Activated CD8-positive, alpha-beta memory T cell treated with anti-CD3 and anti-CD28 coated beads, Interleukin-2, amount 10 ng/mL, durations not matched to agents 7 days and 5 days (primary cell): Measurements from ENCODE around the gene CATSPER4. TPM values are rescaled to one million over a fixed set of nuclear protein-coding genes. Genes with fewer than 3 reads are reported as not detected.
A peak's percentile ranks its signal among the peaks of the same experiment; 100 is the strongest.

Source experiments
- ATAC-seq: fragments of 150-1000 bp; cut with Tn5 transposase; one replicate; pipeline ENCODE4 v1.10.0; 2021; ENCODE audit warnings: moderate library complexity
- CTCF ChIA-PET: fragments of 350-600 bp; sonication (Branson Sonifier 250); formaldehyde crosslinking; loops from one replicate; lab custom pipeline; 2021; ENCODE audit warnings: antibody characterized with exemption; lab: Charles Lee
- DNase-seq: peaks from one replicate; pipeline ENCODE4 v3.0.0-alpha.2; 2020
- H3K27ac Mint-ChIP-seq: one replicate; pipeline ENCODE4 v1.8.0; 2021; ENCODE audit warnings: mild to moderate bottlenecking, mixed read lengths
- H3K27me3 Mint-ChIP-seq: one replicate; pipeline ENCODE4 v1.8.0; 2021; ENCODE audit warnings: mixed read lengths
- H3K36me3 Mint-ChIP-seq: one replicate; pipeline ENCODE4 v1.8.0; 2021; ENCODE audit warnings: mild to moderate bottlenecking, mixed read lengths
- H3K4me1 Mint-ChIP-seq: one replicate; pipeline ENCODE4 v1.8.0; 2021; ENCODE audit warnings: mixed read lengths
- H3K4me3 Mint-ChIP-seq: one replicate; pipeline ENCODE4 v1.8.0; 2021; ENCODE audit warnings: mild to moderate bottlenecking, moderate library complexity, mixed read lengths
- H3K9me3 Mint-ChIP-seq: one replicate; pipeline ENCODE4 v1.8.0; 2022; ENCODE audit warnings: low read depth, mixed read lengths
- total RNA-seq, 2 experiments: library from RNA; stranded (reverse); gene quantifications; one replicate each; pipeline ENCODE4 v1.2.3, GENCODE V29; 2021

Gene CATSPER4
- total RNA-seq, 2 experiments from 2014 or later = 0.15 TPM; not detected in 1

DNA sequence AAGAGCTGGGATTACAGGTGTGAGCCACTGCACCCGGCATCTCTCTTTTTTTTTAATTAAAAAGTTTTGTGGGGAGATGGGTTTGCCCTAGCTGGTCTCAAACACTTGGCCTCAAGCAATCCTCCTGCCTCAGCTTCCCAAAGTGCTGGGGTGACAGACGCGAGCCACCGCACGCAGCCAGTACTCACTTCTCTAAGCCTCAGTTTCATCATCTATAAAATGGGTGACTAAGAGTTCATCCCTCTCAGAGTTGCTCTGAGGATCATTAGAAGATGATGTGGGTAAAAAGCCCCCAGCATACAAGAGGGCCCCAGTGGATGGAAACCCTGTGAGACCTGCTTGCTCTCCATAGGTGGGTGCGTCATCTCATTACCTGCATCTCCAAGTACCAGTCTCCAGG is 2.5 kb upstream of the CATSPER4 start:
- CTCF ChIA-PET = interaction anchor here (3.2 kb wide), 1 partner anchor 46 kb away, joined by 19 read pairs; the partner anchor contains the start of gene CEP85
- peaks cover 5% of the 10 kb centered on the region for H3K27me3 Mint-ChIP-seq
- no peaks in the 10 kb centered on the region for H3K9me3 Mint-ChIP-seq
- H3K4me1 Mint-ChIP-seq = peaks cover 6% of the 10 kb centered on the region
- H3K36me3 Mint-ChIP-seq = no peaks in the 10 kb centered on the region
- H3K4me3 Mint-ChIP-seq = no peak overlapping the region
- ATAC-seq (no peak), DNase-seq (no peak)
- no peak overlapping the region for H3K27ac Mint-ChIP-seq

DNA sequence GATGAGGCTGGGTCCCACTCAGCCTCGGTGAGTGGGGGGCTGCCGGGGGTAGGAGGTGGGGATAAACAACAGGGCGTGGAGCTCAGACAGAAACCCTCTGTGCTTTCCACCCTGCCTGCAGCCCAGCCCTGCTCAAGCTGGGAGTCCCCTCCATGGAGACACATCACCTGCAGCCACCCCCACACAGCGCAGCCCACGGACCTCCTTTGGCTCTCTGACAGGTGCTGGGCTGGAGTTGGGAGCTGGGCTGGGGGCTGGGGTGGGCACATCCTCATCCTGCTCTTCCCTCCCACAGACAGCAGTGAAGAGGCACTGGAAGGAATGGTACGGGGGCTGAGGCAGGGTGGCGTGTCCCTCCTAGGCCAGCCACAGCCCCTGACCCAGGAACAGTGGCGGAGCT is 1.9 kb upstream of the CATSPER4 start:
- peaks cover 5% of the 10 kb centered on the region for H3K27me3 Mint-ChIP-seq
- no peaks in the 10 kb centered on the region for H3K9me3 Mint-ChIP-seq
- no peaks in the 10 kb centered on the region for H3K36me3 Mint-ChIP-seq
- H3K27ac Mint-ChIP-seq = no peak overlapping the region
- no peak overlapping the region for H3K4me3 Mint-ChIP-seq
- ATAC-seq = no peak
- no peak for DNase-seq
- peaks cover 6% of the 10 kb centered on the region for H3K4me1 Mint-ChIP-seq
- CTCF ChIA-PET = interaction anchor here (0.6 to 3.2 kb wide), 2 partner anchors 44 to 45 kb away, joined by 3 to 19 read pairs; partner anchors contain the start of gene CEP85

DNA sequence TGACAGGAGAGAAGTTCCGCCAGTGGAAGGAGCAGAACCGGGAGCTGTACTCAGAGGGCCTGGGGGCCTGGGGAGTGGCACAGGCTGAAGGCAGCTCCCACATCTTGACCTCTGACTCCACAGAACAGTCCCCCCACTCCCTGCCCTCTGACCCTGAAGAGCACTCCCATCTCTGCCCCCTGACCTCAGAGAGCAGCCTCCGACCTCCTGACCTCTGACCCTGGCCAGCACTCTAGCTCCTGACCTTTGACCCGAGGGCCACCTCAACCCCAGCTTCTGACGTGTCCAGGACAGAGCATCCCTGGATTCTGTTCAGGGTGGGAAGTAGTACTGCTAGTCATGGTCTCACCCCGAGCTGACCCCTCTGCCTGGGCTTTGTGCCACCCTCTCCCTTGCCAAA is 1.1 kb upstream of the CATSPER4 start:
- H3K9me3 Mint-ChIP-seq = no peaks in the 10 kb centered on the region
- H3K27ac Mint-ChIP-seq = no peak overlapping the region
- CTCF ChIA-PET = interaction anchor here (0.6 to 3.2 kb wide), 3 partner anchors 20 to 45 kb away, joined by 3 to 19 read pairs (median 3); partner anchors contain the start of gene CEP85
- no peak for ATAC-seq
- peaks cover 7% of the 10 kb centered on the region for H3K27me3 Mint-ChIP-seq
- peaks cover 6% of the 10 kb centered on the region for H3K4me1 Mint-ChIP-seq
- no peak overlapping the region for H3K4me3 Mint-ChIP-seq
- H3K36me3 Mint-ChIP-seq = no peaks in the 10 kb centered on the region
- no peak for DNase-seq

DNA sequence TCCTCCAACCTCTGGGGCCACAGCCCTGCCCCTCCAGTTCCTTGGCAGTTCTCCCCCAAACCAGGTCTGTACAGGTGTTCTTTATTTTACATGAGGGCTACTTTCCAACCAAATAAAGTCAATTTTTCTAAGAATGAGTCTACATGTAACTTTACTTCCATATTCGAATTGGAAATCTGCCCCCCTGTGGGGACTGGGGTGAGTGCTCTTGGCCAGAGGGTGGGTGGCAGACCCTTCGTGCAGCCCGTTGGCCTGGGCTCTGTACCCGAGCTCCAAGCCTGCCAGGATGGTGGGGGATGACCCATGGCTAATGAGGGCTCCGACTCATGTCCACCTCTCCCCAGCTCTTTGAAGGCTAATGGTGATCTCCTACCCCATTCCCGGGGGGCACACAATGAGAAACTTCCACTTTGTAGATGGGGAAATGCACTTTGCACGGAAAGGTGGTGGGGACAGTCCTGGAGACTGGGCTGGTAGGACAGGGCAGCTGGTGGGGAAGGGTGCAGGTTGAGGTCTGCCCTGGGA is 589 bp upstream of the CATSPER4 start:
- H3K4me3 Mint-ChIP-seq = no peak overlapping the region
- peaks cover 6% of the 10 kb centered on the region for H3K4me1 Mint-ChIP-seq
- ATAC-seq = no peak
- DNase-seq = no peak
- H3K27me3 Mint-ChIP-seq = peaks cover 8% of the 10 kb centered on the region
- H3K27ac Mint-ChIP-seq = no peak overlapping the region
- CTCF ChIA-PET = interaction anchor here (1.3 to 3.2 kb wide), 3 partner anchors 13 to 44 kb away, joined by 3 to 19 read pairs (median 4); partner anchors contain the start of gene CEP85
- no peaks in the 10 kb centered on the region for H3K36me3 Mint-ChIP-seq
- H3K9me3 Mint-ChIP-seq = no peaks in the 10 kb centered on the region

DNA sequence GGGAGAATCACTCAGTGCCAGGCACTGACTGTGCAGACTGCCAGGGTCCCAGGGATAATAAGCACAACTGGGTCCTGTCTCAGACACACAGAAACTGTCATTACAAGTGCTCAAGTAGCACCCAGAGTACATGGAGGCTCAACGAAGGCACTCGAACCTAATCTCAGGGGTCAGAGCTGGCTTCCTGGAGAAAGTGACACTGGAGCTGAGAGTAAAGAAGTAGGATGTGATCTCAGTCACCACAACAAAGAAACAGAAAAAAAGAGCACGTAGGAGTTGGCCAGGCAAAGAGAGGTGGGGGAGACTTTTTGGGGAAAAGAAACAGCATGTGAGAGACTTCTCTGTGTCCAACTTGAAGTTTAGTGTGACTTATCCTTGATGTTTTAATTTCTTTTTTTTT is 1.3 kb downstream of the CATSPER4 start:
- ATAC-seq (peak; percentile 58), DNase-seq (peak; percentile 56)
- Mint-ChIP-seq H3K9me3 (no peaks in the 10 kb centered on the region), H3K27me3 (peaks cover 8% of the 10 kb centered on the region), H3K36me3 (no peaks in the 10 kb centered on the region), H3K4me3 (no peak overlapping the region), H3K4me1 (peaks cover 6% of the 10 kb centered on the region), H3K27ac (peak overlapping the region; percentile 54)
- CTCF ChIA-PET = interaction anchor here (1.6 to 2.4 kb wide), 2 partner anchors 18 to 22 kb away, joined by 3 to 6 read pairs; partner anchors contain the start of gene ZNF593

DNA sequence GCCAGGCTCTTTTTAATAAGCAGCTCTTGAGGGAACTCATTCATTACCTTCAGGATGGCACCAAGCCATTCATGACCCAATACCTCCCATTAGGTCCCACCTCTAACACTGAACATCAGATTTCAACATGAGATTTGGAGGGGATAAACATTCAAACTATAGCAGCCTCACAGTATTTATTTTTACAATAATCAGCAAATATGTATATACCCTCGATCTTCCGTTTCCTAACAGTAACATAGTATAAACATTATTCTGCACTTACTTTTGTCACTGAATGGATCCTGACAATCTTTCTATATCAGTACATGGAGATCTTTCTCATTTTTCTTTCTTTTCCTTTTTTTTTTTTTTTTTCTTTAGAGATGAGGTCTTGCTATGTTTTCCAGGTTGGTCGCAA is 5.4 kb downstream of the CATSPER4 start:
- no peak overlapping the region for H3K4me3 Mint-ChIP-seq
- CTCF ChIA-PET = no interaction called here
- DNase-seq (no peak), ATAC-seq (no peak)
- H3K9me3 Mint-ChIP-seq = no peaks in the 10 kb centered on the region
- no peaks in the 10 kb centered on the region for H3K36me3 Mint-ChIP-seq
- peaks cover 11% of the 10 kb centered on the region for H3K27me3 Mint-ChIP-seq
- peaks cover 12% of the 10 kb centered on the region for H3K4me1 Mint-ChIP-seq
- no peak overlapping the region for H3K27ac Mint-ChIP-seq

DNA sequence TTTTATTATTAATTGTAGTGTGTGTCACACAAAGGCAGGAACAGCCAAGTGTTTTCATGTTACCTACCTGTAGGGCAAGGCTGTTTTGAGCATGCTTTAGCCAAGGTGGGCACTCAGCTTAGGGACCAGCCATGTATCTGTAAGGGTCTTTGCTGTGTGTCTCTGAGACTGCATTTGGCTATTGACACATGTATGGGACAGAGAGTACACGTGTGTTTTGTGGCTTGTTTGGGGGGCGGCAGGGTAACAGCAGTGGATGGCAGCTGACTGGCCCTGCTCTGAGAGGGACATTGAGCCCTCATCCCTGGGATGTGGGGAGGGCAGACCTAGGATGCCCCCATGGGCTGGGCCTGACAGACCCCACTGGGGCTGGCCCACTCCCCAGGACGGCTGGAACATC is 6.9 kb downstream of the CATSPER4 start:
- no peak for ATAC-seq
- no peaks in the 10 kb centered on the region for H3K36me3 Mint-ChIP-seq
- H3K27me3 Mint-ChIP-seq = peaks cover 9% of the 10 kb centered on the region
- no peak overlapping the region for H3K27ac Mint-ChIP-seq
- DNase-seq = no peak
- H3K9me3 Mint-ChIP-seq = no peaks in the 10 kb centered on the region
- CTCF ChIA-PET = interaction anchor here (1.1 to 1.3 kb wide), 2 partner anchors 9 to 38 kb away, joined by 3 read pairs; no protein-coding TSS in a partner anchor
- peaks cover 21% of the 10 kb centered on the region for H3K4me1 Mint-ChIP-seq
- H3K4me3 Mint-ChIP-seq = no peak overlapping the region

DNA sequence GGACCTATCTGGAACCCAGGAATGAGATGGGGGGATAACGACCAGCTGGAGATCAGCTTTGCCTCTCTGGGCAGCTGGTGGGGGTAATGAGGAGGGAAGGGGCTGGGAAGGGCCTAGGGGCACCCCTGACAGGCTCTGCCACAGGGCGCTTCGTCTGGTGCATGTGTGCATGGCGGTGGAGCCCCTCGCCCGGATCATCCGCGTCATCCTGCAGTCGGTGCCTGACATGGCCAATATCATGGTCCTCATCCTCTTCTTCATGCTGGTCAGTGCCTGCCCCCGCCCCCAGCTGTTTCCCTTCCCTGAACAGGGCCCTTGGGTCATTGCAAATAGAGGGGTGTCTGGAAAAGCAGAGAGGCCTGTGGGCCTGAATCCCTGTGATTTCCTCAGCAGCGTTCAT is 7.4 kb downstream of the CATSPER4 start:
- H3K27ac Mint-ChIP-seq = no peak overlapping the region
- H3K9me3 Mint-ChIP-seq = no peaks in the 10 kb centered on the region
- H3K4me1 Mint-ChIP-seq = peaks cover 25% of the 10 kb centered on the region
- no peak for DNase-seq
- no peak overlapping the region for H3K4me3 Mint-ChIP-seq
- H3K36me3 Mint-ChIP-seq = no peaks in the 10 kb centered on the region
- CTCF ChIA-PET = interaction anchor here (0.8 to 1.1 kb wide), 2 partner anchors 28 to 37 kb away, joined by 3 read pairs; partner anchors contain the start of gene ZNF593
- H3K27me3 Mint-ChIP-seq = peaks cover 9% of the 10 kb centered on the region
- ATAC-seq = no peak

DNA sequence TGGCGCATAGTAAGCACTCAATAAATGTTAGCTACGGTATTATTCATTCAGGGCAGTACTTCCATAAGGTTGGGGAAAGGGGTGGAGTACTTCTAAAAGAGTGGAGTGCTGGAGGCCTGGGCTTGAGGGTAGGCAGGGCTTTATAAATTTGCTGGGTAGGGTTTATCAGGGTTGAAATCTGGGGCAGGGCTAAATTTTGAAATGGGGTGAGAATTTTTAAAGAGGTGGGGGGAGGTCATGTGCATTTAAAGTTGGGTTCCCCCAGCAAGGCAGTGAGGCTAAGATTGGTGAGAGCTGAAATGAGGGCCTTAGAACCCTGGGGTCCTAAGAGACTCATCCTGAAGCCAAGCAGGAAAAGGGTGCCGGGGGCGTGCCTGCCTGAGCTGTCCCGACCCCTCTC is 10.0 kb downstream of the CATSPER4 start:
- Mint-ChIP-seq H3K4me1 (peaks cover 33% of the 10 kb centered on the region), H3K4me3 (no peak overlapping the region), H3K36me3 (no peaks in the 10 kb centered on the region), H3K9me3 (no peaks in the 10 kb centered on the region), H3K27ac (no peak overlapping the region), H3K27me3 (peaks cover 6% of the 10 kb centered on the region)
- CTCF ChIA-PET = interaction anchor here (0.7 to 2.9 kb wide), 3 partner anchors 31 to 34 kb away, joined by 3 to 11 read pairs (median 4); partner anchors contain the start of genes CEP85 and ZNF593
- ATAC-seq = no peak
- no peak for DNase-seq

DNA sequence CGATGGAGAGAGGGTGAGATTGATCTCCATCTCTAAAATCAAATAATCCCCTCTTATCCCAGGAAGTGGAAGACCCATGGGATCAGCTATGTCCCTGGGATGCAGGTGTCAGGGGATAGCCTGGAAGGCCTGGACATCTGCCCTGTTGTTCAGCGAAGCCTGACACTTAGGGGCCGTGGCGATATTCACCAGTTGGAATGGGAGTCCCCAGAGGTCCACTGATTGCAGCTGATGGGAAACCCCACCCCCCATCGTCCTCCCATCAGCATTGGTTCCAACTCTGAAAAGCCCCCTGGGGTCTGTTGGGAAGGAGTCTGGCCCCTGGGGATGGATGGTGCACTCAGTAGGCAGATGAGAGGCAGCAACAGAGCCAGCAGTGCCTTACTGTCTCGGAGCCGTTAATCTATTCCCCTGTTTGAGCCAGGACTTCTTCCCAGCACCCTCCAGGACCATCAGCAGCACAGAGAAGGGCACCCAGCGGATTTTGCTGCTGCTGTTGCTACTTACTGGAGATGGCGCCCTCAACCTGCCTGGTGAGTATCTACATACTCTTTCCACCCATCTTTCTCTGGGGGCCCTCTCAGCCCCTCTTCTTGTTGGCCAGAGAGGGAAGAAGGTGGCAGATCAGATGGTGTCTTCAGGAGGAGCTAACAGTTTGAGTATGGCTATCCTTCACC is 13.4 kb downstream of the CATSPER4 start:
- DNase-seq (no peak), ATAC-seq (no peak)
- peaks cover 33% of the 10 kb centered on the region for H3K4me1 Mint-ChIP-seq
- no peaks in the 10 kb centered on the region for H3K36me3 Mint-ChIP-seq
- no peaks in the 10 kb centered on the region for H3K27me3 Mint-ChIP-seq
- no peak overlapping the region for H3K27ac Mint-ChIP-seq
- CTCF ChIA-PET = interaction anchor here (0.7 to 3.1 kb wide), 7 partner anchors 10 to 213 kb away, joined by 3 to 20 read pairs (median 4); partner anchors contain the start of genes C1orf232, CEP85 and ZNF593
- H3K9me3 Mint-ChIP-seq = no peaks in the 10 kb centered on the region
- H3K4me3 Mint-ChIP-seq = no peak overlapping the region

DNA sequence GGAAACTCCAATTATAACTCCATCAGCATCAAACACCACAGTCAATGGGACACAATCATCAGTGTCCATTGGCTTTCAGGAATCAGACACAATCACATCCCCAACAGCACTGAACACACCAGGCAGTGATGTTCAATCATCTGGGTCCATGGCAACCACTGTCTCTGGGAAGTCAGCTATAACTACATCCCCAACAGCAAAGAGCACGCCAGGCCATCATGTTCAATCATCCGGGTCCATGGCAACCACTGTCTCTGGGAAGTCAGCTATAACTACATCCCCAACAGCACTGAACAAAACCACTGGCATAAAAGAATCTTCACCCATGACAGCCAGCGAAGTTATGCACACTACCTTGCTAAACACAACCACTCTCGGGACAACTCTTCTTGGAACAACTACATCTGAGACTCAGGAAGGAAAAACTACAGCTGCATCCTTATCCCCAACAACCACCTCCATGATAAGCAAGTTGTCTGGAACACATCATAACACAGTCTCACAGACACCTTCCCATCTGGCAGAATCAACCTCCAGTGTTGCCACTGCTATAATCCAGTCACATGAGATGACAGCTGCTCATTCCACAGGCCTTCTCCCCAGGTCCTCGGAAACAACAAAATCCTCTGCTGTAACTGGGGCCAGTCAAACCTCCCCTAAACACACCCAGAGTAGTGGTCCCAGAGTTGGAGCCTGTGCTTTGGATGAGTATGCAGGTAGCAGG is 19.9 kb downstream of the CATSPER4 start:
- no peaks in the 10 kb centered on the region for H3K36me3 Mint-ChIP-seq
- no peaks in the 10 kb centered on the region for H3K9me3 Mint-ChIP-seq
- ATAC-seq (no peak), DNase-seq (no peak)
- H3K27me3 Mint-ChIP-seq = peaks cover 2% of the 10 kb centered on the region
- no peaks in the 10 kb centered on the region for H3K4me1 Mint-ChIP-seq
- H3K27ac Mint-ChIP-seq = no peak overlapping the region
- CTCF ChIA-PET = interaction anchor here (0.8 to 2.5 kb wide), 4 partner anchors 23 to 205 kb away, joined by 3 to 13 read pairs (median 3); partner anchors contain the start of gene CEP85
- H3K4me3 Mint-ChIP-seq = no peak overlapping the region

DNA sequence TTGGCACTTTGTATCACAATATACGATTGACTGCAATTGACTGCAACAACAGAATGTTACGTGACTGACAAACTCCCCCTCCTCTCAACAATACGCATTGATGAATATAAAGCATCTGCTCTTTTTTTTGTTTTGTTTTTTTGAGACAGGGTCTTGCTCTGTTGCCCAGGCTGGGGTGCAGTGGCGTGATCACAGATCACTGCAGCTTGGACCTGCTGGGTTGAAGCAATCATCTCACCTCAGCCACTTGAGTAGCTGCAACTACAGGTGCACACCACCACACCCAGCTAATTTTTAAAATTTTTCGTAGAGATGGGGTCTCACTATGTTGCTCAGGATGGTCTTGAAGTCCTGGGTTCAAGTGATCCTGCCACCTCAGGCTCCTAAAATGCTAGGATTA is 22.3 kb downstream of the CATSPER4 start:
- DNase-seq (no peak), ATAC-seq (no peak)
- CTCF ChIA-PET = interaction anchor here (1.2 to 2.4 kb wide), 3 partner anchors 21 to 204 kb away, joined by 3 to 9 read pairs (median 3); partner anchors contain the start of gene CEP85
- Mint-ChIP-seq H3K9me3 (no peaks in the 10 kb centered on the region), H3K4me3 (no peak overlapping the region), H3K27ac (no peak overlapping the region), H3K4me1 (no peaks in the 10 kb centered on the region), H3K36me3 (no peaks in the 10 kb centered on the region), H3K27me3 (peaks cover 2% of the 10 kb centered on the region)

DNA sequence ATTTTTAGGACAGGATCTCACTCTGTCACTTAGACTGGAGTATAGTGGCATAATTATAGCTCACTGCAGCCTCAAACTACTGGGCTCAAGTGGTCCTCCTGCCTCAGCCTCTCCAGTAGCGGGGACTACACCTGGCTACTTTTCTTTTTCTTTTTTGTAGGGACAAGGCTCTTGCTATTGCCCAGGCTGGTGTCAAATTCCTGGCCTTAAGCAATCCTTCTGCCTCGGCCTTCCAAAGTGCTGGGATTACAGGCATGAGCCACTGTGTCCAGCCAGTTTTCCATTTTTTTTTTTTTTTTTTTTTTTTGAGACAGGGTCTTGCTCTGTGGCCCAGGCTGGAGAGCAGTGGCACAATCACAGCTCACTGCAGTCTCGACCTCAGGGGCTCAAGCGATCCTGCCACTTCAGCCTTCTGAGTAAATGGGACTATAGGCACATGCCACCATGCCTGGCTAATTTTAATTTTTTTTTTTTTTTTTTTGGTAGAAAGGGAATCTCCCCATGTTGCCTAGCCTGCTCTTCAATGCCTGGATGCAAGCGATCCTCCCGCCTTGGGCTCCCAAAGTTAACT is 23.0 kb downstream of the CATSPER4 start:
- no peak overlapping the region for H3K27ac Mint-ChIP-seq
- H3K36me3 Mint-ChIP-seq = no peaks in the 10 kb centered on the region
- CTCF ChIA-PET = interaction anchor here (1.2 to 2.4 kb wide), 3 partner anchors 20 to 204 kb away, joined by 3 to 9 read pairs (median 3); partner anchors contain the start of gene CEP85
- peaks cover 2% of the 10 kb centered on the region for H3K27me3 Mint-ChIP-seq
- no peaks in the 10 kb centered on the region for H3K9me3 Mint-ChIP-seq
- ATAC-seq (no peak), DNase-seq (no peak)
- no peak overlapping the region for H3K4me3 Mint-ChIP-seq
- no peaks in the 10 kb centered on the region for H3K4me1 Mint-ChIP-seq
